Gastroesophageal sphincter (tissue), 4 donors: ENCODE measurements around the gene ERCC2. TPM values are rescaled to one million over a fixed set of nuclear protein-coding genes. Genes with fewer than 3 reads are reported as not detected.

Experiments
- ATAC-seq: fragments of 150-250 bp; one replicate; pipeline ENCODE4 v1.9.1; 2016; ENCODE audit warnings: mild to moderate bottlenecking, moderate library complexity
- H3K27ac ChIP-seq, 4 donors: fragments of 200-600 bp; sonication (generic) in 3 of 4; 1 replicate in 3 of 4; 2 replicates in 1 of 4; pipeline ENCODE4 v1.5.1; 2016 to 2019
- H3K27me3 ChIP-seq: fragments of 200-600 bp; sonication (generic); one replicate; pipeline ENCODE4 v1.5.1; 2019
- H3K36me3 ChIP-seq, 2 donors: fragments of 200-600 bp; sonication (generic); one replicate each; pipeline ENCODE4 v1.5.1; 2019; ENCODE audit warnings: control low read depth in 1 of 2
- H3K4me1 ChIP-seq, 3 donors: fragments of 200-600 bp; sonication (generic); 1 replicate in 2 of 3; 2 replicates in 1 of 3; pipeline ENCODE4 v1.5.1; 2016 to 2019; ENCODE audit warnings: control low read depth in 2 of 3
- H3K4me3 ChIP-seq, 2 donors: fragments of 200-600 bp; sonication (generic); one replicate each; pipeline ENCODE4 v1.5.1; 2019; ENCODE audit warnings: mild to moderate bottlenecking in 1 of 2, moderate library complexity in 1 of 2
- H3K9me3 ChIP-seq, 3 donors: fragments of 200-600 bp; sonication (generic); one replicate each; pipeline ENCODE4 v1.5.1; 2017 to 2019; ENCODE audit warnings: control low read depth in 2 of 3
- CTCF ChIP-seq, 4 experiments: fragments of 200-600 bp in 2 of 4; fragments of 450-650 bp in 2 of 4; sonication (generic) in 1 of 4; IDR thresholded peaks; one replicate each; pipeline ENCODE4 v1.5.1; 2017 to 2019; ENCODE audit warnings: antibody characterized with exemption in 4 of 4, mild to moderate bottlenecking in 2 of 4, moderate library complexity in 2 of 4
- EP300 ChIP-seq: sonication (generic); formaldehyde crosslinking; IDR thresholded peaks from one replicate; pipeline ENCODE4 v1.6.1; 2017; ENCODE audit warnings: antibody characterized with exemption, mild to moderate bottlenecking
- POLR2A ChIP-seq, 2 donors: fragments of 450-650 bp; IDR thresholded peaks; one replicate each; pipeline ENCODE4 v1.6.1; 2017; ENCODE audit warnings: antibody characterized with exemption in 2 of 2, mild to moderate bottlenecking in 2 of 2, moderate library complexity in 1 of 2
- POLR2AphosphoS5 ChIP-seq: sonication (generic); formaldehyde crosslinking; IDR thresholded peaks from one replicate; pipeline ENCODE4 v1.6.1; 2017; ENCODE audit warnings: antibody characterized with exemption
- WGBS, 2 donors: methylation state at CpG; one replicate each; pipeline ENCODE4 v1.1.5; 2018; ENCODE audit warnings: low coverage in 1 of 2; 5-methylcytosine and 5-hydroxymethylcytosine counted together
- total RNA-seq, 4 donors: library from RNA; depleted of rRNA; stranded (reverse); fragments of >200 nt; gene quantifications; one replicate each; pipeline ENCODE4 v1.1.0, GENCODE V29; 2016

ERCC2 gene
- total RNA-seq, 4 donors from 2014 or later, result 7.1 to 18.8 (median 12.5) TPM

DNA sequence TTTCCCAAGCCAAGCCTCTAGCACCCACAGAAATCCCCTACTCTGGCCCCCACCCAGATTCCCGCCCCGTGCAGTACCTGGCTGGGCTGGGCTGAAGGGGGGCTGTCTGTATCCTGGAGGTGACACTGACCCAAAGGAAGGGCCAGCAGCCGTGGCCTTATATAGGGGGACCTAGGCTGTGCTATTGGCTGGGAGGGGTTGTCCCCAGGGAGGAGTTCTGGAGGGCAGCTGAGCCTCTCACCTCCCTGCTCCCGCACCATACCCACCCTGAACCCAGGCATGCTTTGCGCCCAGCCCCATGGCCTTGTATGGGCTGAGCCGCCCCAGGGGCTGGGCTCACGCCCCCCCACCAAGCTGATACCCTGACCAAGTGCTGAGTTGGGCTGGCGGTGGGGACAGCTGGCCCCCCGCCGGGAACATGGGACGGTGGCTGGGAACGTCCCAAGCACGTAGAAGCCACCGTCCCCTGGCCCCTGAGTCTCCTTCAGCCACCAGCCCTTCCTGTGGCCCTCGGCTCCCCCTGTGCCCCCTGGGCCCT, 47.6 kb downstream of the ERCC2 start, which contains the start of gene CKM:
Gene CKM (minus strand): TSS at position 132 of the 538 bp plus-strand sequence. CDS start 3,162 bp downstream, outside the sequence.
- TF ChIP-seq POLR2AphosphoS5 (no peak), CTCF (IDR thresholded peaks at IDR 0.05) (no peak), EP300 (no peak), POLR2A (IDR thresholded peaks at IDR 0.05) (no peak)
- WGBS, 2 donors, result no CpG with 5 or more reads among the region's 15 CpGs
- Histone ChIP-seq H3K27me3 (peaks cover 20% of the 10 kb centered on the region), H3K9me3 (no peaks in the 10 kb centered on the region), H3K4me1 (peaks cover 0 to 43% (median 9%) of the 10 kb centered on the region in 3 donors), H3K4me3 (peak within 1 kb of the TSS in 1 of 2 donors; percentile 42), H3K27ac (peak within 1 kb of the TSS in 3 of 4 donors; percentile 63 to 80 (median 78)), H3K36me3 (no peaks in the 10 kb centered on the region)
- no peak for ATAC-seq

GRCh38 chr19:45322311-45322710, 48.1 kb downstream of the ERCC2 start:
- peaks cover 0 to 43% (median 9%) of the 10 kb centered on the region in 3 donors for H3K4me1 ChIP-seq
- WGBS, 2 donors, result 60 to 73% methylated on average over 1 to 2 of the region's 11 CpGs
- no peaks in the 10 kb centered on the region for H3K9me3 ChIP-seq
- H3K4me3 ChIP-seq, result no peak overlapping the region
- H3K27ac ChIP-seq, result peak overlapping the region in 3 of 4 donors; percentile 63 to 80 (median 78)
- H3K27me3 ChIP-seq, result peaks cover 20% of the 10 kb centered on the region
- no peaks in the 10 kb centered on the region for H3K36me3 ChIP-seq
- no peak for ATAC-seq
- TF ChIP-seq EP300, result no peak
- no peak for TF ChIP-seq CTCF (IDR thresholded peaks at IDR 0.05)
- TF ChIP-seq POLR2A (IDR thresholded peaks at IDR 0.05), result no peak
- no peak for TF ChIP-seq POLR2AphosphoS5

DNA sequence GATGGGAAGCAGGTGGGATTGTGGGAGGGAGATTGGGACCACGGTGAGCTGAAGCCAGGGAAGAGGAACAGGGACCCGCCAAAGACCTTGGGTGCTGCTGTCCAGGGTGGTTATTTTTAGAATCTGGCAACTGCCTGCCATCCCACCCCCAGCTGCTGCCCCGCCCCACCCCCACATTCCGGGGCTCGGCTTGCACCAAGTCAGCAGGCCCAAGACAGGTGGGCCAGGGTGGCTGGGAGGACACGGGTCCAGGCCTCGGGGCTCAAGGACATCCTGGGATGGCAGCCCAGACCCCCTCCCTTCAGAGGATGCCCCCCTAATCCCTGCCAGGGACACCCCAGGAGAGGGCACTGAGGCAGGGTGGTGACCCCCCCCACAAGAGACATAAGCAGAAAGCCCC, 48.5 kb downstream of the ERCC2 start:
- peaks cover 20% of the 10 kb centered on the region for H3K27me3 ChIP-seq

DNA sequence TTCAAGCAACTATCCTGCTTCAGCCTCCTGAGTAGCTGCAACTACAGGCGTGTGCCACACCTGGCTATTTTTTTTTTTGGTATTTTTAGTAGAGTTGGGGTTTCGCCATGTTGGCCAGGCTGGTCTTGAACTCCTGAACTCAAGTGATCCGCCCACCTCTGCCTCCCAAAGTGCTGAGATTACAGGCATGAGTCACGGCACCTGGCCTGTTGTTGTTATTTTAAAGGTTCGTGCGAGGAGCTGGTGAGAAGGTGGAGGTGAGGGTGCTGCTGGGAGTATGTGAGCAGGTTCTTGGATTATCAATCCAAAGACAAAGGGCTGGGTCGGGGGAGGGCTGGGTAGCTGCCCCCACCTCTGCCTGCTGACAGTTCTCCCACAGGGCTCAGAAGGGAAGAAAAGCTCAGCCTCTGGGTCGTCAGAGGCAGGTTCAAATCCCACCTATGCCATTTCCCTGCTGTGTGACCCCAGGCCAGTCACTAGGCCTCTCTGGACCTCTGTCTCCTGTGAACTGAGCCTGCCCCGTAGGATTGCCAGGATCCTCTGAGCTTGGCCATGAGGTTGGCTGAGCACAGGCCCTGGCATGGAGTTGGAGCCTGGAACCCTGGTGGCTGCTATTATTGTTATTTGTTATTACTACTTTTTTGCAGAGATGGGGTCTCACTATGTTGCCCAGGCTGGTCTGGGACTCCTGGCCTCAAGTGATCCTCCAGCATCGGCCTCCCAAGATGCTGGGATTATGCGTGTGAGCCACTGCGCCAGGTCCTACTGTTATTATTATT, 49.2 kb downstream of the ERCC2 start:
- Histone ChIP-seq H3K27me3 (peaks cover 20% of the 10 kb centered on the region), H3K4me3 (no peak overlapping the region), H3K9me3 (no peaks in the 10 kb centered on the region), H3K27ac (no peak overlapping the region), H3K36me3 (no peaks in the 10 kb centered on the region), H3K4me1 (peaks cover 0 to 37% (median 9%) of the 10 kb centered on the region in 3 donors)
- 65 to 67% methylated on average over 1 to 2 of the region's 12 CpGs for WGBS, 2 donors
- ATAC-seq, result no peak
- TF ChIP-seq EP300, result no peak
- TF ChIP-seq POLR2AphosphoS5, result no peak
- TF ChIP-seq CTCF (IDR thresholded peaks at IDR 0.05), result no peak
- TF ChIP-seq POLR2A (IDR thresholded peaks at IDR 0.05), result no peak

More for the DNA sequence above, 48.5 kb downstream of the ERCC2 start:
- no peak overlapping the region for H3K4me3 ChIP-seq
- peak overlapping the region in 2 of 4 donors; percentile 78 to 80 for H3K27ac ChIP-seq
- H3K9me3 ChIP-seq, result no peaks in the 10 kb centered on the region
- no CpG with 5 or more reads among the region's 7 CpGs for WGBS, 2 donors
- peaks cover 0 to 43% (median 9%) of the 10 kb centered on the region in 3 donors for H3K4me1 ChIP-seq
- no peaks in the 10 kb centered on the region for H3K36me3 ChIP-seq
- TF ChIP-seq CTCF (IDR thresholded peaks at IDR 0.05) (no peak), POLR2A (IDR thresholded peaks at IDR 0.05) (no peak)
- no peak for ATAC-seq
